Testis (tissue), 3 donors: ENCODE measurements around the gene ABCA12. TPM values are rescaled to one million over a fixed set of nuclear protein-coding genes. Genes with fewer than 3 reads are reported as not detected.

Experiments
- DNase-seq: peaks from one replicate; pipeline ENCODE4 v3.0.0-alpha.2; 2019
- H3K27ac ChIP-seq, 2 donors: fragments of 200-600 bp; sonication (generic); one replicate each; pipeline ENCODE4 v1.5.1; 2019
- H3K27me3 ChIP-seq: fragments of 200-600 bp; sonication (generic); one replicate; pipeline ENCODE4 v1.5.1; 2019
- H3K36me3 ChIP-seq: fragments of 200-600 bp; sonication (generic); one replicate; pipeline ENCODE4 v1.5.1; 2017; ENCODE audit warnings: low read depth; ENCODE audit errors: missing control alignments
- H3K4me1 ChIP-seq: fragments of 200-600 bp; sonication (generic); one replicate; pipeline ENCODE4 v1.5.1; 2019
- H3K4me3 ChIP-seq, 2 donors: fragments of 200-600 bp; sonication (generic); one replicate each; pipeline ENCODE4 v1.5.1; 2017 to 2019
- H3K9me3 ChIP-seq: fragments of 200-600 bp; sonication (generic); one replicate; pipeline ENCODE4 v1.5.1; 2017
- POLR2A ChIP-seq: fragments of 450-650 bp; IDR thresholded peaks from one replicate; pipeline ENCODE4 v1.6.1; 2017; ENCODE audit warnings: antibody characterized with exemption, mild to moderate bottlenecking, moderate library complexity
- WGBS, 2 donors: methylation state at CpG; one replicate each; pipeline ENCODE4 v1.1.5; 2018; 5-methylcytosine and 5-hydroxymethylcytosine counted together
- intact Hi-C: fragments of 100-400 bp; cut with DNase I; formaldehyde crosslinking; loops from one replicate; pipeline ENCODE4 v1.15.1; 2023; ENCODE audit warnings: low total_unique reads
- polyA plus RNA-seq: library from polyadenylated mRNA; stranded (reverse); fragments of 350-450 nt; fragmentation: Illumina TruSeq; extraction: RNeasy Lipid Tissue Mini Kit (QIAGEN cat#74804); gene quantifications from one replicate; pipeline ENCODE4 v1.2.3, GENCODE V29; 2014; ENCODE audit warnings: low read depth, low replicate concordance; ENCODE audit not compliant: insufficient read depth
- total RNA-seq, 2 donors: library from RNA; depleted of rRNA; stranded (reverse); fragments of >200 nt; gene quantifications; one replicate each; pipeline ENCODE4 v1.2.3, GENCODE V29; 2016
- TF ChIP-seq, protein P1 (sequence below), 3 experiments: fragments of 450-650 bp in 2 of 3; fragments of 200-600 bp in 1 of 3; sonication (generic) in 1 of 3; IDR thresholded peaks; one replicate each; pipeline ENCODE4 v1.5.1; 2016 to 2019; ENCODE audit warnings: antibody characterized with exemption in 3 of 3, mild to moderate bottlenecking in 2 of 3, moderate library complexity in 1 of 3

The ABCA12 gene
- total and polyA plus RNA-seq, 3 donors from 2014 or later: 1.4 to 1.8 (median 1.6) TPM

DNA sequence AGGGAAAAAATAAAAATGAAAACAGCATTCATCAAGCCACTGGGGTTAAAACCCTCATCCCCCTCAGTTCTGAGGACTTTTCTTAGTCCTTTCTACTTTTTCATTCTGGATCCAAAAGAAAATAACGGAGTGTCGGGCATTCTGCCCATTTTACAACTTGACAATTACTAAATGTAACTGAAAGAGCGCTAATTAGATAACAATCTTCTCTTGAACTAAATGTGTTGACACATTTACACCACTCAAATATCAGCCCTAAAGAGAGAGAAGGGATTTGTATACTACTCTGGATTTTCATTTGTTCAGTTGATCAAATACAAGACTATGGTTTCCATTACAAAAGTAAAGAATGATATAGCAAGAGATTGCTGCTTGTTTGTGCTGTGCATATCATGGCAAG is 27.5 kb downstream of the ABCA12 start:
- no peaks in the 10 kb centered on the region for H3K4me1 ChIP-seq
- DNase-seq: no peak
- H3K27ac ChIP-seq: no peak overlapping the region
- 64 to 69% methylated on average over 3 of the region's 3 CpGs for WGBS, 2 donors
- H3K36me3 ChIP-seq: no peaks in the 10 kb centered on the region
- H3K9me3 ChIP-seq: no peaks in the 10 kb centered on the region
- no peak overlapping the region for H3K4me3 ChIP-seq
- no peak for TF ChIP-seq POLR2A
- TF ChIP-seq, protein P1, sequence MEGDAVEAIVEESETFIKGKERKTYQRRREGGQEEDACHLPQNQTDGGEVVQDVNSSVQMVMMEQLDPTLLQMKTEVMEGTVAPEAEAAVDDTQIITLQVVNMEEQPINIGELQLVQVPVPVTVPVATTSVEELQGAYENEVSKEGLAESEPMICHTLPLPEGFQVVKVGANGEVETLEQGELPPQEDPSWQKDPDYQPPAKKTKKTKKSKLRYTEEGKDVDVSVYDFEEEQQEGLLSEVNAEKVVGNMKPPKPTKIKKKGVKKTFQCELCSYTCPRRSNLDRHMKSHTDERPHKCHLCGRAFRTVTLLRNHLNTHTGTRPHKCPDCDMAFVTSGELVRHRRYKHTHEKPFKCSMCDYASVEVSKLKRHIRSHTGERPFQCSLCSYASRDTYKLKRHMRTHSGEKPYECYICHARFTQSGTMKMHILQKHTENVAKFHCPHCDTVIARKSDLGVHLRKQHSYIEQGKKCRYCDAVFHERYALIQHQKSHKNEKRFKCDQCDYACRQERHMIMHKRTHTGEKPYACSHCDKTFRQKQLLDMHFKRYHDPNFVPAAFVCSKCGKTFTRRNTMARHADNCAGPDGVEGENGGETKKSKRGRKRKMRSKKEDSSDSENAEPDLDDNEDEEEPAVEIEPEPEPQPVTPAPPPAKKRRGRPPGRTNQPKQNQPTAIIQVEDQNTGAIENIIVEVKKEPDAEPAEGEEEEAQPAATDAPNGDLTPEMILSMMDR (IDR thresholded peaks at IDR 0.05): no peak
- no peaks in the 10 kb centered on the region for H3K27me3 ChIP-seq
- intact Hi-C loops: no loop called here

DNA sequence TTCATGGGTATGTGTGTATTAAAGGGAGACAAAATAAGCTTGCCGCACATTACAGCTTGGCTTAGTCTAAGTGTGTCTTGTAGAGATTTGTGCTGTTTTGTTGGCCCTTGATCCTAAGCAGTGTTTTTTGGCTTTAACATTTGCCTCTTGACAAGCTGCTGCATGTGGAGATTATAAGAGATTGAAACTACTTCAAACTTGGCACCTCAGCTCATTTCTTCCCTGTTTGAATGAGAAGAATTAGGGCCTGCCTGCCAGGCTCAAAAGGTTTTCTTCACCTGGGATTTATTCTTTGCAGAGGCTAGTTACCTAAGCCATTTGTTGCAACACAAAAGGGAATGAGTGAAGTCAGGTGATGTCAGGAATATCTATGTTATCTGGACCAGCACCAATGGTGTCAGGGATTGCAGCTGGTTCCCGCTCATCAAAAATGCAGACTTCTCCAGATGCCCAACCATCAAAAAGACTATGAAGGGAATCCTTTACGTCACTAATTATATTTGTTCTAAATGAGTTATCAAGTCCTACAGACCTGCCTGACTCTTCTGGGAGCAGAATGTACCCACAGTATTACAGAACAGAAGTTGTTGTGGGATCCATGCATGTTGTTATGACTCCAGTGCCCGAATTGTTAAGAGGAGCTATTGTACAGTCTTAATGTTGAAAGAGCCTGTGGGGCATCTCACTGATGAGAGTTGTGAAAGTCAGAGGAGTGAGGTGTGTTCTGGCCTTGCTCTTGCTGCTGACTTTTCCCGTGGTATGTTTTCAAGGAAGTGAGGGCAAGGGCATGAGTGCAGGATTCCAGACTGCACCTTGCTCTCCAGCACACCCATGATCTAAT is 31.0 kb downstream of the ABCA12 start:
- H3K36me3 ChIP-seq: no peaks in the 10 kb centered on the region
- H3K27ac ChIP-seq: no peak overlapping the region
- 73 to 78% methylated on average over 4 to 5 of the region's 5 CpGs for WGBS, 2 donors
- H3K9me3 ChIP-seq: no peaks in the 10 kb centered on the region
- H3K4me3 ChIP-seq: no peak overlapping the region
- intact Hi-C loops: no loop called here
- no peaks in the 10 kb centered on the region for H3K27me3 ChIP-seq
- H3K4me1 ChIP-seq: no peaks in the 10 kb centered on the region
- DNase-seq: no peak
- TF ChIP-seq, protein P1 (IDR thresholded peaks at IDR 0.05): no peak
- TF ChIP-seq POLR2A: no peak

DNA sequence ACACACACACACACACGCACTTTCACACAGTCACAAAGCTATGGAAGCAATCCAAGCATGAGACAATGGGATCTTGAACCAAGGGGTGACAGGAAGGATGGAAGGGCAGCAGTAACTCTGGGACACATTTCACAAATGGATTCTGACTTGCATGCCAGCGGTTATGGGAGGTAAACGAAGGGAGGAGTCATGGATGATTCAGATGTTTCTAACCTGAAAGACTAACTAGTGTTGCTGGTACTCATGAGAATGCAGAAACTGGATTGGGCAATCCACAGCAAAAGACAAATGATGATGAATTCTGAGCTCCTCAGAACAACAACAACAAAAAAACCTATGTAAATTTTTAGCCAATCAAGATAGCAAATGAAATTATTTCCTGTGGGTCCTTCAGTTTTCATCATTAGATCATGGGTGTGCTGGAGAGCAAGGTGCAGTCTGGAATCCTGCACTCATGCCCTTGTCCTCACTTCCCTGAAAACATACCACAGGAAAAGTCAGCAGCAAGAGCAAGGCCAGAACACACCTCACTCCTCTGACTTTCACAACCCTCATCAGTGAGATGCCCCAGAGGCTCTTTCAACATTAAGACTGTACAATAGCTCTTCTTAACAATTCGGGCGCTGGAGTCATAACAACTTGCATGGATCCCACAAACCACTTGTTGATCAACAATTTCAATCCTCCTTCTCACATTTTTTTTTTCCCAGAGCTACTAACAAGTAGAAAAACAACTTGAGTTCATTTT is 32.6 kb downstream of the ABCA12 start:
- Histone ChIP-seq H3K36me3 (no peaks in the 10 kb centered on the region), H3K27ac (no peak overlapping the region), H3K4me3 (no peak overlapping the region), H3K9me3 (no peaks in the 10 kb centered on the region), H3K4me1 (no peaks in the 10 kb centered on the region), H3K27me3 (no peaks in the 10 kb centered on the region)
- intact Hi-C loops: no loop called here
- WGBS, 2 donors: 80 to 89% methylated on average over 5 of the region's 5 CpGs
- DNase-seq: no peak
- no peak for TF ChIP-seq POLR2A
- TF ChIP-seq, protein P1 (IDR thresholded peaks at IDR 0.05): no peak

DNA sequence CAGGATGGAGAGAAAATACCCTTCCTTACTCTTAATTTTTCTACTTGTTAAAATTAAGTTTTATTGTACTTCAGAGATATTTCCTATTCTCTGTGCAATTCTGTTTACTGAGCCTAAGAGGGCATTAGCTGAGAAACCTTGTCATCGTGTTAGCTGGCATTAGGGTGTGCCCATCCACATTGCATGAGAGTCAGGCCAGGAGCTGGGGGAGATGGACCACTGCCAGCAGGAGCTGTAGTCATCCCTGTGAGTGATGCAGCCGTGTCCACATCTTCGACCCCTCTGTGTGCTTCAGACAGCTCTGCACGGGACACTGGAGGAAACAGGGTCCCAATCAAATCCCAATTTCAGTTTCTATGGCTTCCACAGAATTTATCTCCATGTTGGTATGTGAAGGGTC is 34.2 kb downstream of the ABCA12 start:
- H3K36me3 ChIP-seq: no peaks in the 10 kb centered on the region
- H3K4me3 ChIP-seq: no peak overlapping the region
- no peak for TF ChIP-seq POLR2A
- TF ChIP-seq, protein P1 (IDR thresholded peaks at IDR 0.05): no peak
- WGBS, 2 donors: 67 to 81% methylated on average over 4 of the region's 4 CpGs
- no peak overlapping the region for H3K27ac ChIP-seq
- no peaks in the 10 kb centered on the region for H3K9me3 ChIP-seq
- DNase-seq: no peak
- intact Hi-C loops: no loop called here
- H3K27me3 ChIP-seq: no peaks in the 10 kb centered on the region
- H3K4me1 ChIP-seq: no peaks in the 10 kb centered on the region
